Gastrocnemius medialis (tissue), 4 donors: Measurements from ENCODE around the gene NFIA. TPM values are rescaled to one million over a fixed set of nuclear protein-coding genes. Genes with fewer than 3 reads are reported as not detected.

Experiments
- ATAC-seq, 2 donors: fragments of 150-250 bp; one replicate each; pipeline ENCODE4 v1.9.1; 2016
- DNase-seq, 2 donors: peaks; one replicate each; pipeline ENCODE4 v3.0.0-alpha.2; 2019
- H3K27ac ChIP-seq, 4 donors: fragments of 200-600 bp; sonication (generic); 1 replicate in 1 of 4; 2 replicates in 3 of 4; pipeline ENCODE4 v1.5.1; 2016 to 2018; ENCODE audit warnings: mild to moderate bottlenecking in 2 of 4, moderate library complexity in 1 of 4
- H3K27me3 ChIP-seq, 3 donors: fragments of 200-600 bp; sonication (generic) in 2 of 3; 1 replicate in 1 of 3; 2 replicates in 2 of 3; pipeline versions ENCODE4 v1.5.1 to v1.6.0; 2016 to 2019; ENCODE audit warnings: mild to moderate bottlenecking in 1 of 3, moderate library complexity in 1 of 3
- H3K36me3 ChIP-seq, 2 donors: fragments of 200-600 bp; sonication (generic) in 1 of 2; one replicate each; pipeline ENCODE4 v1.5.1; 2017 to 2018
- H3K4me1 ChIP-seq, 2 donors: fragments of 200-600 bp; sonication (generic) in 1 of 2; one replicate each; pipeline ENCODE4 v1.5.1; 2016 to 2017; ENCODE audit warnings: mild to moderate bottlenecking in 2 of 2
- H3K4me3 ChIP-seq, 4 donors: fragments of 200-600 bp; sonication (generic) in 3 of 4; 1 replicate in 1 of 4; 2 replicates in 3 of 4; pipeline ENCODE4 v1.5.1; 2016 to 2019; ENCODE audit warnings: mild to moderate bottlenecking in 2 of 4
- H3K9me3 ChIP-seq, 3 donors: fragments of 200-600 bp; sonication (generic) in 2 of 3; 1 replicate in 1 of 3; 2 replicates in 2 of 3; pipeline ENCODE4 v1.5.1; 2016 to 2019
- POLR2A ChIP-seq, 2 donors: fragments of 450-650 bp; IDR thresholded peaks; one replicate each; pipeline ENCODE4 v1.6.1; 2017; ENCODE audit warnings: antibody characterized with exemption in 2 of 2, mild to moderate bottlenecking in 2 of 2, moderate library complexity in 2 of 2
- in situ Hi-C, 4 donors: fragments of 200-750 bp; cut with MboI; loops; one replicate each; pipeline versions ENCODE4 v1.15.0 to v1.8.0; 2017; ENCODE audit warnings: low sequenced_read_pairs in 4 of 4
- intact Hi-C: fragments of 100-400 bp; cut with DNase I; formaldehyde crosslinking; loops from one replicate; pipeline ENCODE4 v1.15.1; 2023; ENCODE audit warnings: low total_unique reads
- total RNA-seq, 4 donors: library from RNA; depleted of rRNA; stranded (reverse); fragments of >200 nt; gene quantifications; one replicate each; pipeline versions ENCODE4 v1.1.0 to v1.2.3, GENCODE V29; 2016
- TF ChIP-seq, protein P1 (sequence below), 5 experiments: fragments of 450-650 bp in 3 of 5; fragments of 200-600 bp in 2 of 5; sonication (generic) in 2 of 5; IDR thresholded peaks in 4 of 5; conservative IDR thresholded peaks in 1 of 5; 1 replicate in 4 of 5; 2 replicates in 1 of 5; pipeline ENCODE4 v1.5.1; 2016 to 2019; ENCODE audit warnings: antibody characterized with exemption in 5 of 5, mild to moderate bottlenecking in 3 of 5, moderate library complexity in 3 of 5

The NFIA gene
- total RNA-seq, 4 donors from 2014 or later = 12.9 to 27.0 (median 26.6) TPM

DNA sequence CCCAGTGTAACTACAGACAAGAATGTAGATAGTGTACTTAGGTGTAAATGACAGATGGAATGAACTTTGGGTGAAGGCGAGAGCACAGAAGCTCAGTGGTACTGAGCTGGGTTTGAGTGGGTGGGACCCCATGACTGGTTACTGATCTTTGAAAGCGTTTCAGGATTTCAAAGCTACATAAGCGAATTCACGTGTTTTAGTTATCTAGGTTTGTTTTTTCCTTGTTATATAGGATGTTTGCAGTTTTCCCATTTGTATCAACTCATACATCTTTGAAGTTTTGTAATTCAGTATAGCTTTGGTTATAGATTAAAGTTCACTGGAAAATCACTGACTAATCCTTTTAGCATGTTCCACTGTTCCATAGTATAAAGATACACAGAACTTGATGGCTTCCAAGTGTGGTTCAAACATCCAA, 182.5 kb downstream of the NFIA start:
- Histone ChIP-seq H3K27ac (no peak overlapping the region), H3K27me3 (no peaks in the 10 kb centered on the region), H3K36me3 (no peaks in the 10 kb centered on the region), H3K4me1 (peaks cover 28 to 43% of the 10 kb centered on the region in 2 donors), H3K9me3 (no peaks in the 10 kb centered on the region), H3K4me3 (no peak overlapping the region)
- ATAC-seq (no peak), DNase-seq (no peak)
- intact Hi-C loops = no loop called here
- in situ Hi-C loops = no loop called here
- TF ChIP-seq, protein P1, sequence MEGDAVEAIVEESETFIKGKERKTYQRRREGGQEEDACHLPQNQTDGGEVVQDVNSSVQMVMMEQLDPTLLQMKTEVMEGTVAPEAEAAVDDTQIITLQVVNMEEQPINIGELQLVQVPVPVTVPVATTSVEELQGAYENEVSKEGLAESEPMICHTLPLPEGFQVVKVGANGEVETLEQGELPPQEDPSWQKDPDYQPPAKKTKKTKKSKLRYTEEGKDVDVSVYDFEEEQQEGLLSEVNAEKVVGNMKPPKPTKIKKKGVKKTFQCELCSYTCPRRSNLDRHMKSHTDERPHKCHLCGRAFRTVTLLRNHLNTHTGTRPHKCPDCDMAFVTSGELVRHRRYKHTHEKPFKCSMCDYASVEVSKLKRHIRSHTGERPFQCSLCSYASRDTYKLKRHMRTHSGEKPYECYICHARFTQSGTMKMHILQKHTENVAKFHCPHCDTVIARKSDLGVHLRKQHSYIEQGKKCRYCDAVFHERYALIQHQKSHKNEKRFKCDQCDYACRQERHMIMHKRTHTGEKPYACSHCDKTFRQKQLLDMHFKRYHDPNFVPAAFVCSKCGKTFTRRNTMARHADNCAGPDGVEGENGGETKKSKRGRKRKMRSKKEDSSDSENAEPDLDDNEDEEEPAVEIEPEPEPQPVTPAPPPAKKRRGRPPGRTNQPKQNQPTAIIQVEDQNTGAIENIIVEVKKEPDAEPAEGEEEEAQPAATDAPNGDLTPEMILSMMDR (IDR thresholded peaks at IDR 0.05 in 4 of 5, conservative IDR thresholded peaks at IDR 0.05 in 1 of 5) = no peak
- TF ChIP-seq POLR2A (IDR thresholded peaks at IDR 0.05) = no peak

DNA sequence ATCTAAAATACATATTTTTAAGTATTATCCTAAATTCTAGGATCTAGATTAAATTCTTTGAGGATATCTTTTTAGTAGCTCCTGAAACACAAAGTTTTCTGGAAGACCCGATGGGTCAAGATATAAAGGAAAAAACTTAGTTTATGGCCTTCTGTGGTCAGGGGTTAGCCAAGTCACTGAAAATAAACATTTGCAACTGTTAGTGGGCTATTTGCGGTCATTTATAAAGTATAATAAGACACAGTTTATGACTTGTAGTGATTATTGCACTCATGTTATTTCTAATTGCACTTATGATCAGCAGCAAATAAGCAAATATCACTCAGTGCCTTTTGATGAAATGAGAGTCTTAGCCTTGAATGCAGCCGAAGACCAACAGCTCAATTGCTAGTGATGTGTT, 183.3 kb downstream of the NFIA start:
- intact Hi-C loops = no loop called here
- DNase-seq (no peak), ATAC-seq (no peak)
- in situ Hi-C loops = no loop called here
- H3K27me3 ChIP-seq = no peaks in the 10 kb centered on the region
- H3K9me3 ChIP-seq = no peaks in the 10 kb centered on the region
- no peak overlapping the region for H3K4me3 ChIP-seq
- no peaks in the 10 kb centered on the region for H3K36me3 ChIP-seq
- H3K27ac ChIP-seq = no peak overlapping the region
- TF ChIP-seq, protein P1 (IDR thresholded peaks at IDR 0.05 in 4 of 5, conservative IDR thresholded peaks at IDR 0.05 in 1 of 5) = no peak
- no peak for TF ChIP-seq POLR2A (IDR thresholded peaks at IDR 0.05)
- peaks cover 24 to 38% of the 10 kb centered on the region in 2 donors for H3K4me1 ChIP-seq

DNA sequence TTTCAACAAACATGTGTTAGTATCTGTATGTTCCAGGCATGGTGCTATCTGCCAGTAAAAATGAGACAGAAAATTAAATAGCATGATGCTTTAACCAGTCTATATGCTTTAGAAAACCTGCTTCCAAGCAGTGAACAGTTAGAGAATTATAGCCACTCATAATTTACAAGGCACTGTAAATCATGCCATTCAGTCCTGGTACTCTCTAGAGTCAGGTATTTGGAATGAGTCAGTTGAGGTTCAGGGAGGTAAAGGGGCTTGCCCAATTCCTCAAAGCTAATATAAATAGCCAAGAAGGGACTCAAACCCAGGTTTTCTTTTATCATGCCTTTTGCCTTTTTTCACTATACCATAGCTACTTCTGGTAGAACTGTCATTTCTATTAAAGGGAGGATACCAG, 184.4 kb downstream of the NFIA start:
- in situ Hi-C loops (no loop called here), intact Hi-C loops (no loop called here)
- Histone ChIP-seq H3K27me3 (no peaks in the 10 kb centered on the region), H3K36me3 (no peaks in the 10 kb centered on the region), H3K9me3 (no peaks in the 10 kb centered on the region), H3K4me3 (no peak overlapping the region), H3K4me1 (peaks cover 15 to 29% of the 10 kb centered on the region in 2 donors), H3K27ac (no peak overlapping the region)
- no peak for TF ChIP-seq POLR2A (IDR thresholded peaks at IDR 0.05)
- TF ChIP-seq, protein P1 (IDR thresholded peaks at IDR 0.05 in 4 of 5, conservative IDR thresholded peaks at IDR 0.05 in 1 of 5) = no peak
- no peak for DNase-seq
- no peak for ATAC-seq

DNA sequence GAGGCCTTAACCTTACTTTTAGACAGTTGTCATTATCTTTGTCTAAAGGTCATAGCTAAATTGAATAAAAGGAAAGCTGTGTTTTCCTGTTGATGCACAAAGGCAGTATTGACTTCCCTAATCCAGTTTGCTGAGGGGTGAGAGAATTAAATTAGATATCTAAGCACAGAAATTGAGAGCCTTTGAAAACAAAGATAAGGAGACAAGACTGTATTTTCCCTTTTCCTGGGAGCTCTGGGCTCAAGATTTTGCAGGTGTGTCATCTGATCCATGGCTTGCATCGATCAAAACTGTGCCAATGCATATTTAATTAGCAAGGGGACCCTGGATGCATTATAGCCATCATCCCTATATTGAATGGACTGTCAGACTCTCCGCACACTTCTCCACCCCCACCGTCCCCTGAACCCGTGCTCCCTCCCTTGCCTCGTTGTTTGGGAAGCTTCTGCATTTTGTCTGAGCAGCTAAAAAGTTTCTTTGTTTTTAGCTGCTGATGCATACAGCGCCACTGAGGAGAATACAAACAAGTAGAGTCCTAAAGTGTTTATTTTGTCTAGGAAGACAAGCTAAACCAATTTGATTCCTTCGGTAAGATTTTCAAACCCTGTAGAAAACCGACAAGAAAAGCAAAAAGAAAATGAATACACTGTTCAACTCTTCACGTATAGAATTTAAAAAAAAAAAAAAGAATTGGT, 186.3 kb downstream of the NFIA start:
- Histone ChIP-seq H3K36me3 (no peaks in the 10 kb centered on the region), H3K27ac (no peak overlapping the region), H3K27me3 (no peaks in the 10 kb centered on the region), H3K4me3 (no peak overlapping the region), H3K9me3 (no peaks in the 10 kb centered on the region), H3K4me1 (peaks cover under 1 to 21% of the 10 kb centered on the region in 2 donors)
- in situ Hi-C loops (no loop called here), intact Hi-C loops (no loop called here)
- no peak for TF ChIP-seq POLR2A (IDR thresholded peaks at IDR 0.05)
- TF ChIP-seq, protein P1 (IDR thresholded peaks at IDR 0.05 in 4 of 5, conservative IDR thresholded peaks at IDR 0.05 in 1 of 5) = no peak
- DNase-seq (no peak), ATAC-seq (no peak)

DNA sequence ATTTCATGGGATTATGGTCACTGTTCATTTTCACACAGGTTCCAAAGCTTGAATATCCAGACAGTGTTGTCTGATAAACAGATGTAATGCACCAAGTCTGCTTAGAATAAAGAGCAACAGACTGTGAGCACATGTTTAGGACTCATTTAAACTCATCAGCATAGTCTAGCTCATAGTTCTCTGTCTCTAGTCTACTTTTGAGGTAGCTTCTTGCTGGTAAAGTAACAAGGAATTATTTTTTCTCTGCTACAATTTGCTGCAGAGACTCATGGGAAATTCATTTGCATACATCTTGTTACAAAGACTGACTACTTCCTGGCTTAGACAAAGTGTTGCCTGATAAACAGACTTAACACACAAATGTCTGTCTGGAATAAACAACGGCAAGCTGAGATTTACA, 187.2 kb downstream of the NFIA start:
- no peaks in the 10 kb centered on the region for H3K36me3 ChIP-seq
- in situ Hi-C loops (no loop called here), intact Hi-C loops (no loop called here)
- H3K27ac ChIP-seq = no peak overlapping the region
- no peak for ATAC-seq
- DNase-seq = no peak
- H3K27me3 ChIP-seq = no peaks in the 10 kb centered on the region
- H3K4me3 ChIP-seq = no peak overlapping the region
- TF ChIP-seq POLR2A (IDR thresholded peaks at IDR 0.05) = no peak
- TF ChIP-seq, protein P1 (IDR thresholded peaks at IDR 0.05 in 4 of 5, conservative IDR thresholded peaks at IDR 0.05 in 1 of 5) = no peak
- peaks cover 0 to 20% of the 10 kb centered on the region in 2 donors for H3K4me1 ChIP-seq
- H3K9me3 ChIP-seq = no peaks in the 10 kb centered on the region
